IPS-20b (cell line): ENCODE measurements around the gene LAYN.

Source experiments
- H3K27ac ChIP-seq: one replicate; pipeline ENCODE4 v1.5.1; 2013; ENCODE audit warnings: low read length
- H3K27me3 ChIP-seq: 2 replicates; pipeline ENCODE4 v1.6.1; 2013; ENCODE audit warnings: mild to moderate bottlenecking, low read length, inconsistent platforms; ENCODE audit not compliant: insufficient read depth
- H3K36me3 ChIP-seq: 2 replicates; pipeline ENCODE4 v1.6.1; 2013; ENCODE audit warnings: low read depth, mild to moderate bottlenecking, inconsistent platforms, low read length, moderate library complexity; ENCODE audit not compliant: insufficient read depth
- H3K4me1 ChIP-seq: 2 replicates; pipeline ENCODE4 v1.6.1; 2013; ENCODE audit warnings: mild to moderate bottlenecking, control low read depth, inconsistent platforms, low read length, moderate library complexity; ENCODE audit not compliant: insufficient read depth
- H3K4me3 ChIP-seq: 2 replicates; pipeline ENCODE4 v1.5.1; 2013; ENCODE audit warnings: mild to moderate bottlenecking, low read length, inconsistent platforms
- H3K9ac ChIP-seq: 2 replicates; pipeline ENCODE4 v1.6.1; 2013; ENCODE audit warnings: low read depth, mild to moderate bottlenecking, inconsistent platforms, low read length, moderate library complexity
- H3K9me3 ChIP-seq: 2 replicates; pipeline ENCODE4 v1.6.1; 2013; ENCODE audit warnings: mild to moderate bottlenecking, low read depth, low read length, inconsistent platforms; ENCODE audit not compliant: insufficient read depth

Gene LAYN

DNA sequence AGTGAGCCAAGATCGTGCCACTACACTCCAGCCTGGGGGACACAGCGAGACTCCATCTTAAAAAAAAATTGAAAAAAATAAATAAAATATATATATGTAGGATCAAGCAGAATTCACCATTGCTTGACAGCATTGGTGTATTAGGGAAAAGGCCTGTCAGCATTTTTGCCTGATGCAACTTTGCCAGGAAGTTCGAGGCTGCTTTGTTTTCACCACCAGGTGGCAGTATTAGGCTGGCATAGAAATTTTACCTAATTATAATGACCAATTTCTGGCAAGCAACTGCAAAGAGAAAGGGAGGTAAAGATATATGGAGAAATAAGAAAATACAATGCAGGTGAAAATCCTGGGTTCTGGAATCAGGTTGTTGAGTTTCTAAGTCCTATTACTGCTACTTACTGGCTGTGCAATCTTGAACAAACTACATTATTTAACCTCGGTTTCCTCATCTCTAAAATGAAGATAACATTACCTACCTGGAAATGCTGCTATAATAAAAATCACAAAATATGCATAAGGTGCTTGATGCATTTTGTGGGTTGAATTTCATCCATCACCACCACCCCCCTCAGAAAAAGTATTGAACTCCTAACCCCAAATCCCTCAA, 24.7 kb downstream of the LAYN start:
- peaks cover 34% of the 10 kb centered on the region for H3K4me1 ChIP-seq
- no peaks in the 10 kb centered on the region for H3K27me3 ChIP-seq
- no peaks in the 10 kb centered on the region for H3K9me3 ChIP-seq
- no peaks in the 10 kb centered on the region for H3K36me3 ChIP-seq
- H3K4me3 ChIP-seq = no peak overlapping the region
- H3K27ac ChIP-seq = no peak overlapping the region
- no peak overlapping the region for H3K9ac ChIP-seq

- Histone ChIP-seq H3K27me3 (no peaks in the 10 kb centered on the region), H3K4me3 (no peak overlapping the region), H3K9me3 (no peaks in the 10 kb centered on the region), H3K9ac (no peak overlapping the region), H3K27ac (no peak overlapping the region), H3K4me1 (peaks cover 28% of the 10 kb centered on the region), H3K36me3 (no peaks in the 10 kb centered on the region)
Measured at GRCh38 chr11:111566324-111566723, 25.8 kb downstream of the LAYN start.

- Histone ChIP-seq H3K27me3 (no peaks in the 10 kb centered on the region), H3K9ac (no peak overlapping the region), H3K36me3 (no peaks in the 10 kb centered on the region), H3K9me3 (no peaks in the 10 kb centered on the region), H3K27ac (no peak overlapping the region), H3K4me3 (no peak overlapping the region), H3K4me1 (peaks cover 7% of the 10 kb centered on the region; the same call in 1 of the 2 replicates)
Measured at GRCh38 chr11:111569476-111569875, 29.0 kb downstream of the LAYN start.

DNA sequence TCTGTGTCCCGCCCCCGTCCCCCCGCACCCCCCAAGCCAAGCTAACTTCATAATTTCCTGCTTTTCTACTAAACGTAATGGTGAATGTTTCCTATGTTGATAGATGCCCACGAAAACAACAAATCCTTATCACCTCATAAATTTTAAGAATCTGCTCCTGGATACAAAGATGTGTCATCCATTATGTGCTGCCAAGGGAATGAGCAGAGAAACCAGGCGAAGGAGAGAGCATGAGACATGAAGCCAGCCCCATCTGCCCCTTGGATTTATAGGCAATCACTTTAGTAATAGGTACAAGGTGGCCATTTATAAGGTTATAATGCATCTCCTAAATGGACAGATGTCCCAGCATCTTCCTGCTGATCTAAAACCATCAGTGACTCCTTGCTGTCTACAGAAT, 30.3 kb downstream of the LAYN start:
- Histone ChIP-seq H3K9me3 (no peaks in the 10 kb centered on the region), H3K27ac (no peak overlapping the region), H3K4me1 (peaks cover 7% of the 10 kb centered on the region; the same call in 1 of the 2 replicates), H3K27me3 (no peaks in the 10 kb centered on the region), H3K4me3 (no peak overlapping the region), H3K9ac (no peak overlapping the region), H3K36me3 (no peaks in the 10 kb centered on the region)

GRCh38 chr11:111571829-111572501, 31.4 kb downstream of the LAYN start:
- Histone ChIP-seq H3K36me3 (no peaks in the 10 kb centered on the region), H3K4me3 (no peak overlapping the region), H3K4me1 (peaks cover under 1% of the 10 kb centered on the region; the same call in 1 of the 2 replicates), H3K9me3 (no peaks in the 10 kb centered on the region), H3K9ac (no peak overlapping the region), H3K27ac (no peak overlapping the region), H3K27me3 (no peaks in the 10 kb centered on the region)

DNA sequence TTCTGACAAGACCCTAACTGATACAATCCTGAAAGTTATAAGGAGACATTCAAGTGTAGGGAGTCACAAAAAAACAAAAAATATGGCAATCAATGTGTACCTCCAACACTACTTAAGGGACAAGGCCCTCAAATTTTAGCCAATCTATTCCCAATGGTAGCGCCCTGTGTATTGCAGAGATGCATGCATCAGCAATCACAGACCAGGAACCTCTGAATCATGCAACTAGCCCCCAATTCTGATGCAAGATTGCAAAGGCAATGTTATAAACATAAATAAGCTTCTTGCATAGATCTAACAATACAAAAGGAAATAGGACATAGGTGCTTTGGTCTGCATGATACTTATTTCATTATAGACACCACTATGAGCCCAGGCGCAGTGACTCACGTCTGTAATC, 32.1 kb downstream of the LAYN start:
- Histone ChIP-seq H3K36me3 (no peaks in the 10 kb centered on the region), H3K4me3 (no peak overlapping the region), H3K9ac (no peak overlapping the region), H3K27ac (no peak overlapping the region), H3K9me3 (no peaks in the 10 kb centered on the region), H3K4me1 (no peaks in the 10 kb centered on the region), H3K27me3 (no peaks in the 10 kb centered on the region)

DNA sequence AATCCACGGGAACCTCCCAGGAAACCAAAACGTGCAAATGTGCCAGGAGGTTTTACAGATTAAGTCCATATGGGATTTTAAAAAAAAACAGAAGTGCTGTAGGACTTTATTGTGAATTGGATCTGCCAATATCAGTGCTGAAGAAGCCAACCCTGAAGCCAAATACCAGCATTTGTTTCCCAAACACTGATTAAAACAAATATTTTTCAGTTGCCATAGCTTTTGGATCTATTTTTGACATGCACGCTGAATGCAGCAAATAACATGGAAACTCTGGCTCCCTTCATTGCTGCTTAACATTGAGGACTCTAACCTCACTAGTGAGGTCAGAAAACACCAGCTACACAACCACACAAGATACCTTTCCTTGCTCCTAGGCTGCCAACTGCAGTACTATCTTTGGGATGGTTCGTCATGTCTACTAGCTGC, 33.3 kb downstream of the LAYN start:
- no peak overlapping the region for H3K4me3 ChIP-seq
- H3K27me3 ChIP-seq = no peaks in the 10 kb centered on the region
- H3K9me3 ChIP-seq = no peaks in the 10 kb centered on the region
- no peak overlapping the region for H3K9ac ChIP-seq
- H3K27ac ChIP-seq = no peak overlapping the region
- no peaks in the 10 kb centered on the region for H3K4me1 ChIP-seq
- H3K36me3 ChIP-seq = no peaks in the 10 kb centered on the region

DNA sequence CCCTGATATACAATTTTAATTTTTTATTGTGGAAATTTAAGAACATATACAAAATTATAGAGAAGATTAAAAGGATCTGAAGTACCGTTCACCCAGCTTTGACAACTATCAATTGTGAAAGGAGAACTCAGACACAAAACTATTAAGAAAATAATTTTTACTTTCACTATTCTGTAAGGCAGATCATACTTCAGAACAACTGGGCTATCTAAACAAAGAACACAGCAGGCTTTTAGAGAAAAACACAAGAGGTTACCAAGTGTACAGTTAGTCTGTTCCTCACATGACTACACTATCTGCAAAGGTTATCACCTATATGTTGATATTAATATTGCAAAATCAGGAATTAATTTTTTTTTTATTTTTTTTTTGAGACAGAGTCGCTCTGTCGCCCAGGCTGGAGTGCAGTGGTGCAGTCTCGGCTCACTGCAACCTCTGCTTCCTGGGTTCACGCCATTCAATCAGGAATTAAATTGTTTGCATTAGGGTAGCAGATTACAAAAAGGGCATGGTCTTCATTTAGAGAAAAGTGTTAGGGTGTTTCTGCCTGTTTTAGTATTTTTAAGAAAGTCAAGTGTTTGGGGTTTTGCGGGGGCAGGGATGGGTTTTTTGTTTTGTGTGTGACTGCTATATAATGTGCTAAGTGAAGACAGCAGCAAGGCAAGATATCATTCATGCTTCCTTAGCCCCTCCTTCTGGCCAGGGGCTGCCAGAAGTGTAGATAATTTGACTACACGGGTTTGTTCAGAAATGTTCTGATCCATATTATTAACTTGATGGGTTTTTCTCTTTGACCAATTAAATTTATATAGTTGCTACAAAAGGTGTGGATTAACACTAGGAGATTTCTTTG, 34.1 kb downstream of the LAYN start:
- no peaks in the 10 kb centered on the region for H3K36me3 ChIP-seq
- no peak overlapping the region for H3K4me3 ChIP-seq
- no peaks in the 10 kb centered on the region for H3K4me1 ChIP-seq
- no peaks in the 10 kb centered on the region for H3K9me3 ChIP-seq
- no peak overlapping the region for H3K27ac ChIP-seq
- H3K9ac ChIP-seq = no peak overlapping the region
- H3K27me3 ChIP-seq = no peaks in the 10 kb centered on the region

GRCh38 chr11:111575740-111576139, 35.2 kb downstream of the LAYN start:
- H3K4me1 ChIP-seq = no peaks in the 10 kb centered on the region
- no peaks in the 10 kb centered on the region for H3K27me3 ChIP-seq
- H3K9ac ChIP-seq = no peak overlapping the region
- no peaks in the 10 kb centered on the region for H3K9me3 ChIP-seq
- H3K27ac ChIP-seq = no peak overlapping the region
- H3K36me3 ChIP-seq = no peaks in the 10 kb centered on the region
- H3K4me3 ChIP-seq = no peak overlapping the region

DNA sequence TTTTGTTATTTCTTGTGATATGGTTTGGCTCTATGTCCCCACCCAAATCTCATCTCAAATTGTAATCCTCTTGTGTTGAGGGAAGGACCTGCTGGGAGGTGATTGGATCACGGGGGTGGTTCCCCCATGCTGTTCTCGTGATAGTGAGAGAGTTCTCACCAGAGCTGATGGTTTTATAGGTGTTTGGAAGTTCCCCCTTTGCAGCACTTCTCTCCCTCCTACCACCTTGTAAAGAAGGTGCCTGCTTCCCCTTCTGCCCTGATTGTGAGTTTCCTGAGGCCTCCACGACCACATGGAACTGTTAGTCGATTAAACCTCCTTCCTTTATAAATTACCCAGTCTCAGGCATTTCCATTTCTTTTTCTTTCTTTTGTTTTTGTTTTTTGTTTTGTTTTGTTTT, 37.3 kb downstream of the LAYN start:
- Histone ChIP-seq H3K9me3 (no peaks in the 10 kb centered on the region), H3K4me1 (no peaks in the 10 kb centered on the region), H3K4me3 (no peak overlapping the region), H3K27ac (no peak overlapping the region), H3K9ac (no peak overlapping the region), H3K36me3 (no peaks in the 10 kb centered on the region), H3K27me3 (no peaks in the 10 kb centered on the region; the same call in 1 of the 2 replicates)

GRCh38 chr11:111581341-111581740, 40.8 kb downstream of the LAYN start:
- no peaks in the 10 kb centered on the region for H3K4me1 ChIP-seq
- H3K27ac ChIP-seq = no peak overlapping the region
- H3K4me3 ChIP-seq = no peak overlapping the region
- H3K27me3 ChIP-seq = no peaks in the 10 kb centered on the region; the same call in 1 of the 2 replicates
- H3K36me3 ChIP-seq = no peaks in the 10 kb centered on the region
- H3K9ac ChIP-seq = no peak overlapping the region
- H3K9me3 ChIP-seq = no peaks in the 10 kb centered on the region
